HFF-Myc (cell line): ENCODE results near the gene CLASP1.

Experiments used
- DNase-seq: peaks from one replicate; pipeline ENCODE4 v3.0.0-alpha.2; 2011; ENCODE audit warnings: low read depth; ENCODE audit errors: extremely low read depth
- H3K4me3 ChIP-seq: replicated peaks from 2 replicates; pipeline ENCODE4 v1.5.1; 2011; ENCODE audit warnings: low read depth, mild to moderate bottlenecking, control low read depth, low read length
- CTCF ChIP-seq: IDR thresholded peaks from 2 replicates; pipeline ENCODE4 v1.5.1; 2012; ENCODE audit warnings: mild to moderate bottlenecking, low read depth, low read length, control low read depth; ENCODE audit errors: missing control alignments

The CLASP1 gene

GRCh38 chr2:121293450-121294325 lies 355.6 kb downstream of the CLASP1 start:
- TF ChIP-seq CTCF = no peak
- H3K4me3 ChIP-seq = no peak overlapping the region
- no peak for DNase-seq

- no peak for DNase-seq
- no peak for TF ChIP-seq CTCF
- no peak overlapping the region for H3K4me3 ChIP-seq
Measured at GRCh38 chr2:121291251-121291580, 358.0 kb downstream of the CLASP1 start.

- no peak overlapping the region for H3K4me3 ChIP-seq
- TF ChIP-seq CTCF = no peak
- no peak for DNase-seq
Measured at GRCh38 chr2:121289271-121289670, 360.0 kb downstream of the CLASP1 start.

GRCh38 chr2:121288454-121289231 lies 360.6 kb downstream of the CLASP1 start:
- no peak for TF ChIP-seq CTCF
- DNase-seq = no peak
- H3K4me3 ChIP-seq = no peak overlapping the region

- no peak for TF ChIP-seq CTCF
- no peak for DNase-seq
- no peak overlapping the region for H3K4me3 ChIP-seq
Measured at GRCh38 chr2:121287956-121288355, 361.3 kb downstream of the CLASP1 start.
